Measurements from ENCODE around the gene SNTG2.
"Not testable (repeated sequence)": the region's sequence is repeated elsewhere in the genome, so short reads cannot be mapped to it uniquely, and the experiment has no call there.

SNTG2 gene

DNA sequence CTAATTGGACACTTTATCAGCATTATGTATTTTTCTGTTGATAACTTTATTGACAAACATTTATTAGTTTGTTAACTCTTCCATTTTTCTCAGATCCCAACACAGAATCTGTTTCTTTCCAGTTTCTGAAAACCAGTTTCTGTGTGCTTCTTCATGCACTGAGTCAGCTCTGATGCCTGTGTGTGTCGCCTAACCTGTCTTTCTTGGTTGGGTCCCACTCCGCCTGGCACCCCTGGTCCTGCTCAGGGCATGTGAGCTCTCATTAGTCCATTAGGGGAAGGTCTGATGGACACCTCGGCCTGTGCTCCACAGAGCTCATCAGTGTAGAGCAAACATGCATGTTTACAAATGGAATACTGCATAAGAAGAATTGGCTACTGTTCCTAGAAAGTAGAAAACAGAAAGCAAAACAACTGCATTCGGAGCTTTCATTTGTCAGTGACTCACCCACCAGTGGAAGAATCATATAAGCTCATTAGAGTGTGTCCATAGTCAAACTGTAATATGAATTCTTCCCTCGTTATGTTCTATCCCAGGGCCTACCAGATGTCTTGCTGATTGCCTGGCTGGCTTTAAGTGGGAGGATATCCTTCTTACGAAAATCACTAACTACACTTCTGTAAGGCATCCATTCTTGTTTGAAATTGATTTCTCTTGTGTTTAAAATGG, 137.7 kb downstream of the SNTG2 start:
- in situ Hi-C loops (cut with MboI; ENCODE audit: low sequenced_read_pairs): no loop called here

DNA sequence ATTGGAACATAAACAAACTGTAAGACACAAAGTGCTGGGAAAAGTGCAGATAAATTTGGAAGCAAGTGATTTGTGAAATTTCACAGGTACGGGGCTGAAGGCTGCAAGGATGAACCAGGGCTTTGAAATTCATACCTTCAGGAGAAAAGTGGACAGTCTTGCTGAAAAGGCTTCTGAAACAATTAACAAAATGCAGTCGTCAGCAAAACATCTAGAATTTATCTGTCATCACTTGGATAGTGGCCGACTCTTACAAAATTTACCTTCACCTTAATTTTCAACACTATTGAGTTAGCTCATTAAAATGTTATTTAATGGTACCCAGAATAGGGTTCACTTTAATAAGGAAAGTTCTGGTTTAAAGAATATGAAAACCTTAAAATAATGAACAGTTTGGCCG, 138.3 kb downstream of the SNTG2 start:
- in situ Hi-C loops (cut with MboI; ENCODE audit: low sequenced_read_pairs): no loop called here

DNA sequence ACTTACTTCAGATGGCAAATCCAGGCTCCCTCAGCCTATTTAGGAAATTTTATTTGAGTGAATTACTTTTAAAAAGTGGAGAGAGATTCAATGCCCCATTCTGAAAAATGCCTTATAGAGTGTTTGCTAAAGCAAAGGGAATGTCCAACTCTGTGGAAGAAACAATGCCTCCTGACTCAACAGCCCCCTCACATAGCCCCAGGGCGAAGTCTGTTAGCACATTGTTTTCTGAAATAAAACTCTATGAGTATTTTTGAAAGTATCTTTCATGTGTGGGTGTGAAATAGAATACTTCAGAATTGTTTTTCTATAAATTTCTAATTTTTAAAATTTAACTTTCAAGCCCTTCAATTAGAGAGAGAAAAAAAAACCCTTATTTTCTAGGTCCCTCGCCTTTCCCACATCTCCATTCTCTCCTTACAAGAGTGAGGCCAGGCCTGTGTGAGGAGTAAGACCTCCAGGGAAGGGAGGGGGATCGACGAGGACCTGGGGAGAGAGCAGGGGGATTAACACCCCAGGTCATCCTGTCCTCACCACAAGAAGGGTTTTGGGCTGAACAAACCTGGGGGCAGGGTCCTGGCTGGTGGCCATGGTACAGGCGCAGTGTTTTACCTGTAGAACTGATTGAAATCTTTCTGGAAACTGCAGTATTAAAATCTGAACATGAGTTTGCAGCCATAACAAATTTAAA, 141.4 kb downstream of the SNTG2 start:
- in situ Hi-C loops (cut with MboI; ENCODE audit: low sequenced_read_pairs): no loop called here

DNA sequence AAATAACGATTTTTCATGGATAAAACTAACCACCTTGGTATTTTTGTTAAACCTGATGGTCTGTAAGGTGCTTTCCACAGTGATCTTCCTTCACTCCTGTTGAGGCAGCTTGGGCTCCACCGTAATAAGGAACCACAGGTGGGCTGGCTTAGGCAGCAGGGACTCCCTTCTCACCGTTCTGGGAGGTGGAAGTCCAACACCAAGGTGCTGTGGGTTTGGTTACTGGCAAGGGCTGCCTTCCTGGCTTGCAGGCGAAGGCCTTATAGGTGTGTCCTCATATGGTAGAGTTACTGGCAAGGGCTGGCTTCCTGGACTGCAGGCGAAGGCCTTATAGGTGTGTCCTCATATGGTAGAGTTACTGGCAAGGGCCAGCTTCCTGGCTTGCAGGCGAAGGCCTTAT, 143.0 kb downstream of the SNTG2 start:
- in situ Hi-C loops (cut with MboI; ENCODE audit: low sequenced_read_pairs): not testable (repeated sequence)

DNA sequence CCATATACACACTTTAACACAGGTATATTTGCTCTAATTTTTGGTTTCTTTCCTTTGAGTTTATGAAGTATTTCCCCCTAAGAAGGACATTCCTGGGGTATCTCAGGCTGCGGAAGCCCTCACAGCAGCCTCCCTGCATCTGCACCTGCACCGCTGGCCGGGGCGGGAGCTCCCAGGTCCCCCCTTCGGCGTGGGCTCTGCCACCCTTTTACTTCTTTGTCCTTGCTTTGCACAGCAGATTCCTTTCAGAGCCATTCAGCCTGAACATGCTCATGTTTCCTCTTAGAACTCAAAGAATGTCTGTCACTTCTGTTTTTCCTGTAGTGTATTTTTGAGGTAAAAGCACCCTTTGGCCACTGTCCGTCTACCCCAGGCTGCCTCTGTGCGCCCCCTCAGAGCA, 146.5 kb downstream of the SNTG2 start:
- in situ Hi-C loops (cut with MboI; ENCODE audit: low sequenced_read_pairs): no loop called here

DNA sequence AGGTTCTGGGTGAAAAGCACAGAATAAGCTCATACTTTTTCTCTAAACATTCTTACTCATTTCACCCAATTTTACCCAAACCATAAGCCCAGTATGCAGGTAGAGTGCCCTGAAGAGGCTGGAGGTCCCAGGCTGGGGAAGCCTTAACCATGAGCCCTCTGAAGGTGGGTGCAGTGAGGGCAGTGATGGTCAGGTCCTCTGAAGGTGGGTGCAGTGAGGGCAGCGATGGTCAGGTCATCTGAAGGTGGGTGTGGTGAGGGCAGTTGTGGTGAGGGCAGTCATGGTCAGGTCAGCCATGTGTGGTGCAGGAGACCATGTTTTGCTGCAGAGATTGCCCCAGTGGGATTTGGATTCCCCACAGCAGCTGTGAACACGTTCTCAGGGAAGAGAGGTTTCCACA, 148.8 kb downstream of the SNTG2 start:
- in situ Hi-C loops (cut with MboI; ENCODE audit: low sequenced_read_pairs): no loop called here

DNA sequence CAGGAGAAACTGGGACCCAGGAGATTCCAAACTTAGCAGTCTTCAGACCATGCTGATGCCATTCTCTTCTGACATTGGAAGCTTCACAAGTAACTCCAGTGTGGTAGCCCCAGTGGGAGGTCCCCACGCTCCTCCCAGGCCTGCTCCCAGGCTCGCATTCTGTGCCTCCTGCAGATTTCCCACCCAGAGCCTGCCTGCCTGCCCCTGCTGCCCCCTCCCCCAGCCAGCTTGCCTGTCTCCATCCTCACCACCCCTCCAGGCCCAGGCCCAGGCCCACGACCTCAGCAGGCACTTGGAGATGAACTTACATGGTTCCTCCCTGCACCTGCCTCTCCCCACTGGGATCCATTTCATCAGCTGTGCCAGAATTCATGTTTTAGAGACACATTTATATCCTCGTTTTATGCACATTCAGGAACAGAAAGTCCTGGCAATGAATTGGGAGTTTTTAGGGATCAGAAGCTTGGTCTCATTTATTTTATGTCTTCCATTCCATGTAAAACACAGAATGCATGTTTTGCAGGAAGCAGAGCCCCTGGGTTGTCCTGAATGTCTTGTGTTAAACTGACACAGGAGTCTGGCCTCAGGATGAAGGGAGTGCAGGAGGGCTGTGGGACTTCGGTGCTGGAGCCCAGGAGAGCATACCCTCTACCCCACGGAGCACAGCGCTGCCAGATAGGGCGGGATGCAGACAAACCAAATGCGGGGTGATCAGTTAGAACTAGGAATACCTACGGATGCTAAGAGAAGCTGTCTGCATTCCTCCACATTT, 150.5 kb downstream of the SNTG2 start:
- in situ Hi-C loops (cut with MboI; ENCODE audit: low sequenced_read_pairs): no loop called here

DNA sequence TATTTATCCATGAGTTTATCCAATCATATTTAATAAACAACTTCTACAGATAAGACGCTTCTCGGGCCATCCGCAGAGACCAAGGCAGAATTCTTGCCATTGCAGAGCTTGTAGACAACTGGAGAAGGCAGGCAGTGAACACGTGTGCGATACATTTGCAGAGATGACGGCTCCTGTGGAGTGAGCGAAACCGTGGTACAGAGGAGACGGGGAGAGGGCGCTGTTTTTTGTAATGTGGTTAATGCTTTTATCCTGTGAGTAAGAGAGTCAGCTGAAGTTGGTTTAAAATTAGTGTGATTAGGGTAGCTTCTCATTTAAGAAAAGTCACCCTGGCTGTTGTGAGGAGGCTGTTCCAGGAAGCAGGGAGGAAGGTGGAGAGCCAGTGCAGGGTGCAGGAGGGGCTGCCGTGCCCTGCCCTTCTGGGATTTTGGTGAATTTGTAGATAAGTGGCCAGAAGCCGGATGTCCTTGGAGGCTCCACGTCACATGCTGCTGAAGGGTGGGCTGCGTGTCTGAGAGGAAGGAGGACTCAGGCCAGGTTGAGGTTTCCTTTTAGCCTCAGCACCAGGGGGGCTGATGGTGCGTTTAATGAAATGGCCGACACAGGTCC, 151.4 kb downstream of the SNTG2 start:
- in situ Hi-C loops (cut with MboI; ENCODE audit: low sequenced_read_pairs): no loop called here

DNA sequence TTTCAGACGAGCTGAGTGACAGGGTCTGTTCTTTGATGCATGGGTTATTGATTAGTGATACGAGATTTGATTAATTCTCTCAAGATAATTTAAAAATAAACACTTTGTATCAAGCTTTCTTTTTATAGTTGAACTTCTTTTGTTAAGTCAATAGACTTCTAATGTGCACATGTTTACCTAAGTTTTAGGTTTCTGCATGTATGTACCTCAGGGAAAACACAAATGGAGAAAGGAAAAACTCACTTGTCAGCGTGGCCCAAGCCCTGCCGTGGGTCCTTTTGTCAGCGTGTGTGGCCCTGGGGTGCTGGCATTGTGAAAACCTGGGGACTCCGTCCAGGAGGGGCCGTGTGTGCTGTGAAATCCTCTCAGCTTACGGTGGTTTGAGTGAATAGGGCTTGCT, 153.7 kb downstream of the SNTG2 start:
- in situ Hi-C loops (cut with MboI; ENCODE audit: low sequenced_read_pairs): no loop called here

DNA sequence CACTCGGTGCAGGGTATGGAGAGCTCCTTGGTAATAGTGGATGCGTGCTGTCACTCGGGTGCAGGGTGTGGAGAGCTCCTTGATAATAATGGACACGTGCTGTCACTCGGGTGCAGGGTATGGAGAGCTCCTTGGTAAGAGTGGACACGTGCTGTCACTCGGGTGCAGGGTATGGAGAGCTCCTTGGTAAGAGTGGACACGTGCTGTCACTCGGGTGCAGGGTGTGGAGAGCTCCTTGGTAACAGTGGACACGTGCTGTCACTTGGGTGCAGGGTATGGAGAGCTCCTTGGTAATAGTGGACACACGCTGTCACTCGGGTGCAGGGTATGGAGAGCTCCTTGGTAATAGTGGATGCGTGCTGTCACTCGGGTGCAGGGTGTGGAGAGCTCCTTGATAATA, 155.7 kb downstream of the SNTG2 start:
- in situ Hi-C loops (cut with MboI; ENCODE audit: low sequenced_read_pairs): not testable (repeated sequence)

GRCh38 chr2:1115843-1116539, 165.3 kb downstream of the SNTG2 start:
- in situ Hi-C loops (cut with MboI; ENCODE audit: low sequenced_read_pairs): no loop called here

- in situ Hi-C loops (cut with MboI; ENCODE audit: low sequenced_read_pairs): no loop called here
These were observed 166.9 kb downstream of the SNTG2 start for GRCh38 chr2:1117569-1117968.

DNA sequence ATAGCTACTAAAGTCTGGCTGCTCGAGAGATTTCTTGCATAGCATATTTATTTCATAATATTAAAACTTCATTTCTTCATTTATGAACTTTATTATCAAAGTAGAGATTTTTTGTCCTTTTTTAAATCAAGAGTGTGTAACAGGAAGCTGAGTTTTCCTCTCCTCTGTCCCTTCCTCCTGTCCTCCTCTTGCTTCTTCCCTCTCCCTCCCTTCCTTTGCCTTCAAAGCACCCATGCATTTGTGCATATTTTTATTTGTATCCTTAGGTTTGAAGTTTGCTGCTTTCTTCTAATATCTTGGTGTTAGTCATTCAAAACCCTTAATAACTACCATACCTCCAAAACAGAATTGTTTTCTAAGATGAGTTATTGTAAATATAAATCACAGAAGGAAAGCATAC, 174.6 kb downstream of the SNTG2 start:
- in situ Hi-C loops (cut with MboI; ENCODE audit: low sequenced_read_pairs): no loop called here

- in situ Hi-C loops (cut with MboI; ENCODE audit: low sequenced_read_pairs): no loop called here
These were observed 175.2 kb downstream of the SNTG2 start for GRCh38 chr2:1125633-1126370.

DNA sequence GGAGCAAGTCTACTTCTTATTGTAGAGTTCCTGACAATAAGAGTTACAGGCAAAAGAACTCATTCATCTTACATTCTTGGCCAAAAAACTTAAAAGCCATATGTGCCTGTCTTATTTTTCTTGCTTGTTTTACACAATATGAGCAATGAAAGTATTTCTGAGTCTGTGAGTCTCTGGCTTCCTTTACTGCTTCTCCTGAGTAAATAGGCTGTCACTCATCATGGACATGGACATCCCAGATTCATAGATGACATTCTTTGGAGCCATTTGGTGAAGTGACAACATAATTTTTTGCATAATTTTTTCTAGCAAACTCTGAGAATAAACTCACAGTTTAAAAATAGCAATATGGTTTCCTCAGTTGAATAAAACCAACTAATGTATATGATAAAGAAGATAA, 179.3 kb downstream of the SNTG2 start:
- in situ Hi-C loops (cut with MboI; ENCODE audit: low sequenced_read_pairs): no loop called here

DNA sequence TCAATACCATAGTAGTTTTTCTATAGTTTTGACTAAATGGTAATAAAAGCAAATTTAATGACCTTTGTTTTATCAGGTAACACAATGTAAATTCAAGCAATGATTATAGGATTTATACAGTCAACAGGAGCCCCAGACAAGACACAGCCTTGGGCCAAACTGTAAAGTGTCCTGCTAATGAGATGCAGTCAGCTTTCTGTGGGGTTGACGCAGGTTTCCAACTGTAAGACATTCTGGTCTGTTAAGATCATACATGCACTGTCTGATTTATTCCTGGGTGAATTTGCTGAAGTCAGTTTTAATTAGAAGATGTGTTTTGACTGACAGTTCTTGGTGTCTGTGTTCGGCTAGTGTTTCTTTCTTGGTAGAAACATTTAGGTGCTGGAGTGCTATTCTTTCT, 180.3 kb downstream of the SNTG2 start:
- in situ Hi-C loops (cut with MboI; ENCODE audit: low sequenced_read_pairs): no loop called here

DNA sequence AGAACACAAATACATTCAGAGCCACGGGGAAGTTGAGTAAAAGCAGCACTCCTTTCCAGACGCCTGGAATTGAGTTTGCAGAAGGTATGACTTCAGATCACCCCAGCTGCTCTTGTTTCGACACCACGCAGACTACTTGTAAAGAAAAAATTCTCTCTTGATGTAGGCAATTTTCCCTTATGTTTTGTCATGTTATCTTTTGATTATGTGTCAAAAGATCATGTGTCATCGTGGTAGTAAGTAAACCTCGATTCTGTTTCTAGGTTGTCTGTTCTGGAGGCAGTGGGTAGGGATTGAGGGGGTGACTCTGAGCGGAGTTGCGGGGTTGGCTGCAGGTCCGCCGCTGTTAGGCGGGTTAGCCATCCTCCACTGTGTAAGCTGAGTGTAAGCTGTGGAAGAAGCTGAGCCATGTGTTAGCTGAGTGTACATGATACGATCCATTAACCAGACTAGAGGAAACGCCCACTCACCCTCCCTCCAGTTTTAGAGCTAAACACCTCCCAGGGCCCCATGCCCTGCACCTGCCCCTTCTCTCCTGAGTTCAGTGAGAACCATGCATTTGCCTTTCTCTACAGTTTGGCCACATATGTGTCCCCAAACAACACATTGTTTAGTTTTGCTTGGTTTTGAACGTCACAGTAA, 181.8 kb downstream of the SNTG2 start:
- in situ Hi-C loops (cut with MboI; ENCODE audit: low sequenced_read_pairs): no loop called here

DNA sequence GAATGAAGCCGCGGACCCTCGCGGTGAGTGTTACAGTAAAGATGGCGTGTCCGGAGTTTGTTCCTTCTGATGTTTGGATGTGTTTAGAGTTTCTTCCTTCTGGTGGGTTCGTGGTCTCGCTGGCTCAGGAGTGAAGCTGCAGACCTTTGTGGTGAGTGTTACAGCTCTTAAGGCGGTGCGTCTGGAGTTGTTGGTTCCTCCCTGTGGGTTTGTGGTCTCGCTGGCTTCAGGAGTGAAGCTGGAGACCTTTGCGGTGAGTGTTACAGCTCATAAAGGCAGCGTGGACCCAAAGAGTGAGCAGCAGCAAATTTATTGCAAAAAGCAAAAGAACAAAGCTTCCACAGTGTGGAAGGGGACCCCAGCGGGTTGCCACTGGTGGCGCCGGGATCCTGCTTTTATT, 183.2 kb downstream of the SNTG2 start:
- in situ Hi-C loops (cut with MboI; ENCODE audit: low sequenced_read_pairs): not testable (repeated sequence)

DNA sequence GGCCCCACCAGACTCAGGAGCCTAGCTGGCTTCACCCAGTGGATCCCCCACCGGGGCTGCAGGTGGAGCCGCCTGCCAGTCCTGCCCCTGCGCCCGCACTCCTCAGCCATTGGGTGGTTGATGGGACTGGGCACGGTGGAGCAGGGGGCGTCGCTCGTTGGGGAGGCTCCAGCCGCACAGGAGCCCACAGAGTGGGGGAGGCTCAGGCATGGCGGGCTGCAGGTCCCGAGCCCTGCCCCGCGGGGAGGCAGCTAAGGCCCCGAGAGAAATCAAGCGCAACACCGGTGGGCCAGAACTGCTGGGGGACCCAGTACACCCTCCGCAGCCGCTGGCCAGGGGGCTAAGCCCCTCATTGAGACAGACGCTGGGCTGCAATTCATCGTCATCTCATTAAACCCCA, 184.0 kb downstream of the SNTG2 start:
- in situ Hi-C loops (cut with MboI; ENCODE audit: low sequenced_read_pairs): no loop called here

- in situ Hi-C loops (cut with MboI; ENCODE audit: low sequenced_read_pairs): no loop called here
These were observed 185.4 kb downstream of the SNTG2 start for GRCh38 chr2:1136067-1136466.
